Kidney (tissue), 14 donors: ENCODE measurements around the gene NOS2. TPM values are rescaled to one million over a fixed set of nuclear protein-coding genes. Genes with fewer than 3 reads are reported as not detected.

ENCODE experiments used
- DNase-seq, 5 donors: peaks; one replicate each; pipeline ENCODE4 v3.0.0-alpha.2; 2013 to 2020
- FAIRE-seq: peaks from 2 replicates; lab custom pipeline; 2012; peaks lifted over from hg19 to GRCh38; lab: Jason Lieb, UNC
- H3K27ac ChIP-seq, 2 donors: one replicate each; pipeline ENCODE4 v1.7.0; 2013; ENCODE audit warnings: low read depth in 2 of 2, low read length in 2 of 2, inconsistent platforms in 1 of 2
- H3K27me3 ChIP-seq: one replicate; pipeline ENCODE4 v1.7.1; 2013; ENCODE audit warnings: low read length, inconsistent platforms; ENCODE audit not compliant: control insufficient read depth, insufficient read depth
- H3K36me3 ChIP-seq, 3 donors: one replicate each; pipeline versions ENCODE4 v1.7.0 to v1.7.1; 2013; ENCODE audit warnings: low read length in 3 of 3, control low read depth in 1 of 3, inconsistent platforms in 1 of 3; ENCODE audit not compliant: insufficient read depth in 3 of 3, control insufficient read depth in 2 of 3
- H3K4me1 ChIP-seq, 3 donors: one replicate each; pipeline versions ENCODE4 v1.7.0 to v1.7.1; 2013; ENCODE audit warnings: low read length in 3 of 3, inconsistent platforms in 1 of 3, low read depth in 1 of 3; ENCODE audit not compliant: control insufficient read depth in 2 of 3, insufficient read depth in 2 of 3
- H3K4me3 ChIP-seq, 3 donors: one replicate each; pipeline versions ENCODE4 v1.7.0 to v1.8.1; 2013; ENCODE audit warnings: low read length in 3 of 3, control low read depth in 1 of 3, inconsistent platforms in 1 of 3
- H3K9ac ChIP-seq, 3 donors: one replicate each; pipeline versions ENCODE4 v1.7.0 to v1.7.1; 2013; ENCODE audit warnings: low read length in 3 of 3, control low read depth in 1 of 3, inconsistent platforms in 1 of 3
- H3K9me3 ChIP-seq, 3 donors: one replicate each; pipeline versions ENCODE4 v1.7.0 to v1.7.1; 2013; ENCODE audit warnings: low read length in 3 of 3, control low read depth in 1 of 3, inconsistent platforms in 1 of 3; ENCODE audit not compliant: control insufficient read depth in 2 of 3, insufficient read depth in 1 of 3
- CTCF ChIP-seq: IDR thresholded peaks from 3 replicates; pipeline ENCODE4 v1.5.1; 2012; ENCODE audit warnings: mild to moderate bottlenecking, moderate library complexity, borderline replicate concordance; ENCODE audit not compliant: insufficient read depth; ENCODE audit errors: extremely low read depth
- intact Hi-C: fragments of 100-400 bp; cut with DNase I; formaldehyde crosslinking; loops from one replicate; pipeline ENCODE4 v1.11.1; 2022
- polyA plus RNA-seq: library from polyadenylated mRNA; stranded (reverse); fragments of 350-450 nt; fragmentation: Illumina TruSeq; extraction: RNeasy Lipid Tissue Mini Kit (QIAGEN cat#74804); gene quantifications from one replicate; pipeline ENCODE4 v1.2.3, GENCODE V29; 2014; ENCODE audit warnings: low read depth, low replicate concordance; ENCODE audit not compliant: insufficient read depth
- total RNA-seq: library from RNA; stranded (reverse); fragmentation: NEBNext Ultra II Directional; extraction: Animal tissue kit (Norgen Biotek cat#: 25700); gene quantifications from one replicate; pipeline ENCODE4 v1.2.1, GENCODE V29; 2021
- donor health status: control.
- donor health status: control.
- donor health status: control.
- donor health status: control.
- donor health status: control.
- donor health status: DM: yes; HTN: yes; CAD: no.
- donor health status: Normal renal cell carcinoma (clear cell type).

Gene NOS2
- total and polyA plus RNA-seq, 2 donors from 2014 or later = 0.37 to 0.57 TPM

GRCh38 chr17:27817731-27818130 lies 17.4 kb upstream of the NOS2 start:
- DNase-seq (no peak), FAIRE-seq (no peak)
- Histone ChIP-seq H3K4me1 (no peaks in the 10 kb centered on the region), H3K9me3 (no peaks in the 10 kb centered on the region), H3K4me3 (no peak overlapping the region), H3K36me3 (no peaks in the 10 kb centered on the region), H3K27me3 (no peaks in the 10 kb centered on the region), H3K9ac (no peak overlapping the region), H3K27ac (peak overlapping the region in 1 of 2 donors; percentile 20)
- intact Hi-C loops = no loop called here
- no peak for TF ChIP-seq CTCF

GRCh38 chr17:27816946-27817345 lies 16.6 kb upstream of the NOS2 start:
- no peak overlapping the region for H3K4me3 ChIP-seq
- TF ChIP-seq CTCF = no peak
- no peak overlapping the region for H3K9ac ChIP-seq
- H3K36me3 ChIP-seq = no peaks in the 10 kb centered on the region
- H3K27me3 ChIP-seq = no peaks in the 10 kb centered on the region
- intact Hi-C loops = no loop called here
- FAIRE-seq = no peak
- no peaks in the 10 kb centered on the region for H3K4me1 ChIP-seq
- no peak for DNase-seq
- H3K27ac ChIP-seq = no peak overlapping the region
- no peaks in the 10 kb centered on the region for H3K9me3 ChIP-seq

GRCh38 chr17:27811961-27812360 lies 11.6 kb upstream of the NOS2 start:
- FAIRE-seq = no peak
- no peak for DNase-seq
- intact Hi-C loops = no loop called here
- H3K9ac ChIP-seq = no peak overlapping the region
- no peak overlapping the region for H3K4me3 ChIP-seq
- peaks cover 0 to 7% (median 0%) of the 10 kb centered on the region in 3 donors for H3K4me1 ChIP-seq
- H3K36me3 ChIP-seq = no peaks in the 10 kb centered on the region
- no peak for TF ChIP-seq CTCF
- no peak overlapping the region for H3K27ac ChIP-seq
- H3K27me3 ChIP-seq = no peaks in the 10 kb centered on the region
- H3K9me3 ChIP-seq = no peaks in the 10 kb centered on the region
